A549 (cell line): ENCODE data around the gene SLC35F4. TPM values are rescaled to one million over a fixed set of nuclear protein-coding genes. Genes with fewer than 3 reads are reported as not detected.
A peak's percentile ranks its signal among the peaks of the same experiment; 100 is the strongest.

Experiments used
- ATAC-seq, 2 experiments: fragments of 200-7000 bp in 1 of 2; fragments of >200 bp in 1 of 2; cut with Nextera tagmentation in 1 of 2; cut with Tn5 transposase in 1 of 2; 3 replicates each; pipeline versions ENCODE4 v1.8.0 to v1.9.1; 2018 to 2020; ENCODE audit warnings: mild to moderate bottlenecking in 1 of 2, moderate library complexity in 1 of 2
- CTCF ChIA-PET: fragments of 300-600 bp; sonication (Branson Sonifier 250); formaldehyde crosslinking; extraction: SDS; loops from one replicate; lab custom pipeline; 2021; ENCODE audit warnings: antibody characterized with exemption, inconsistent platforms; lab: Yijun Ruan, JAX
- POLR2A ChIA-PET: fragments of 350-600 bp; formaldehyde crosslinking; extraction: SDS; loops from one replicate; lab custom pipeline; 2021; ENCODE audit warnings: antibody characterized with exemption, inconsistent platforms; lab: Yijun Ruan, JAX
- DNase-seq, 2 experiments: peaks; one replicate each; pipeline versions ENCODE4 v3.0.0 to v3.0.0-alpha.2; 2011 to 2016; ENCODE audit warnings: low read depth in 1 of 2, low spot score in 1 of 2
- FAIRE-seq: peaks from 2 replicates; lab custom pipeline; 2011; peaks lifted over from hg19 to GRCh38; lab: Jason Lieb, UNC
- H3K27ac ChIP-seq, 2 experiments: fragments of >200 bp; sonication (Bioruptor Twin); formaldehyde crosslinking; 3 replicates each; pipeline ENCODE4 v1.5.1; 2016 to 2017
- H3K4me1 ChIP-seq: fragments of >200 bp; sonication (Bioruptor Twin); formaldehyde crosslinking; 3 replicates; pipeline ENCODE4 v1.6.1; 2016
- H3K4me2 ChIP-seq: fragments of >200 bp; sonication (Bioruptor Twin); formaldehyde crosslinking; 3 replicates; pipeline ENCODE4 v1.6.1; 2016
- H3K4me3 ChIP-seq: fragments of >200 bp; sonication (Bioruptor Twin); formaldehyde crosslinking; 3 replicates; pipeline ENCODE4 v1.5.1; 2016
- H3K9me3 ChIP-seq: fragments of >200 bp; sonication (Bioruptor Twin); formaldehyde crosslinking; 3 replicates; pipeline ENCODE4 v1.6.1; 2016
- ATOH8 ChIP-seq: fragments of 250-450 bp; sonication (Bioruptor Pico); IDR thresholded peaks from 2 replicates; pipeline ENCODE4 v1.5.0; 2020; ENCODE audit warnings: low read depth, mild to moderate bottlenecking, moderate library complexity
- BCL3 ChIP-seq: fragments of >200 bp; sonication (Bioruptor Twin); formaldehyde crosslinking; IDR thresholded peaks from 3 replicates; pipeline ENCODE4 v1.6.1; 2016
- CBX2 ChIP-seq: fragments of 200-600 bp; sonication (generic); IDR thresholded peaks from 2 replicates; pipeline ENCODE4 v1.6.1; 2016; ENCODE audit warnings: low read depth, mild to moderate bottlenecking, borderline replicate concordance
- CBX8 ChIP-seq: fragments of 200-600 bp; sonication (generic); IDR thresholded peaks from 2 replicates; pipeline ENCODE4 v1.6.1; 2016
- CEBPB ChIP-seq, 2 experiments: fragments of >200 bp in 1 of 2; sonication (Bioruptor Twin) in 1 of 2; formaldehyde crosslinking in 1 of 2; IDR thresholded peaks; 2 replicates each; pipeline ENCODE4 v1.6.1; 2012 to 2016
- E2F6 ChIP-seq: IDR thresholded peaks from 2 replicates; pipeline ENCODE4 v1.6.1; 2012; ENCODE audit warnings: low read depth, borderline replicate concordance
- EHF ChIP-seq: fragments of 250-450 bp; sonication (Bioruptor Pico); IDR thresholded peaks from 2 replicates; pipeline ENCODE4 v1.5.0; 2020; ENCODE audit warnings: mild to moderate bottlenecking
- EHMT2 ChIP-seq: fragments of 200-600 bp; sonication (generic); IDR thresholded peaks from 2 replicates; pipeline ENCODE4 v1.6.1; 2016; ENCODE audit warnings: antibody characterized with exemption, low read depth, mild to moderate bottlenecking, moderate library complexity
- ESRRA ChIP-seq: fragments of 150-350 bp; IDR thresholded peaks from 2 replicates; pipeline ENCODE4 v1.6.1; 2014; ENCODE audit warnings: mild to moderate bottlenecking, low read length, borderline replicate concordance
- FOSB ChIP-seq: fragments of 250-450 bp; sonication (Bioruptor Pico); IDR thresholded peaks from 2 replicates; pipeline ENCODE4 v1.5.0; 2020; ENCODE audit warnings: mild to moderate bottlenecking, moderate library complexity
- HDAC2 ChIP-seq: fragments of 200-600 bp; sonication (generic); IDR thresholded peaks from 2 replicates; pipeline ENCODE4 v1.6.1; 2016
- HOXA7 ChIP-seq: fragments of 250-450 bp; sonication (Bioruptor Pico); IDR thresholded peaks from 2 replicates; pipeline ENCODE4 v1.5.0; 2020; ENCODE audit warnings: mild to moderate bottlenecking, moderate library complexity
- JUN ChIP-seq, 2 experiments: fragments of >200 bp; sonication (Bioruptor Twin); formaldehyde crosslinking; IDR thresholded peaks; 2 replicates in 1 of 2; 3 replicates in 1 of 2; pipeline ENCODE4 v1.6.1; 2016 to 2017
- JUNB ChIP-seq: fragments of >200 bp; sonication (Bioruptor Twin); formaldehyde crosslinking; IDR thresholded peaks from 2 replicates; pipeline ENCODE4 v1.6.1; 2016
- KDM1A ChIP-seq: fragments of 200-600 bp; sonication (generic); IDR thresholded peaks from 2 replicates; pipeline ENCODE4 v1.6.1; 2016; ENCODE audit warnings: low read depth, mild to moderate bottlenecking
- MAFK ChIP-seq: fragments of 450-650 bp; IDR thresholded peaks from 2 replicates; pipeline ENCODE4 v1.6.1; 2014; ENCODE audit not compliant: partially characterized antibody
- MAZ ChIP-seq: fragments of 150-350 bp; IDR thresholded peaks from 2 replicates; pipeline ENCODE4 v1.6.1; 2014; ENCODE audit warnings: antibody characterized with exemption, low read depth, low read length, borderline replicate concordance
- MYC ChIP-seq: IDR thresholded peaks from 2 replicates; pipeline ENCODE4 v1.6.1; 2012; ENCODE audit warnings: mild to moderate bottlenecking, inconsistent platforms, low read length, improper control_type of control experiment, borderline replicate concordance
- NPAS2 ChIP-seq: fragments of 250-450 bp; sonication (Bioruptor Pico); IDR thresholded peaks from 2 replicates; pipeline ENCODE4 v1.8.0; 2022; ENCODE audit warnings: mild to moderate bottlenecking, moderate library complexity, borderline replicate concordance
- PBX3 ChIP-seq: IDR thresholded peaks from 2 replicates; pipeline ENCODE4 v1.6.1; 2012
- POLR2AphosphoS2 ChIP-seq: conservative IDR thresholded peaks from 2 replicates; pipeline ENCODE4 v1.6.1; 2012; ENCODE audit warnings: low read length, improper control_type of control experiment, inconsistent platforms
- RFX5 ChIP-seq: fragments of 450-650 bp; IDR thresholded peaks from 2 replicates; pipeline ENCODE4 v1.7.1; 2014; ENCODE audit warnings: antibody characterized with exemption, mild to moderate bottlenecking, moderate library complexity
- SREBF2 ChIP-seq: fragments of 450-650 bp; IDR thresholded peaks from 2 replicates; pipeline ENCODE4 v1.6.1; 2014; ENCODE audit warnings: mild to moderate bottlenecking, moderate library complexity
- ZC3H11A ChIP-seq: fragments of 450-650 bp; IDR thresholded peaks from 2 replicates; pipeline ENCODE4 v1.6.1; 2014; ENCODE audit warnings: antibody characterized with exemption, mild to moderate bottlenecking
- ZSCAN20 ChIP-seq: fragments of 250-450 bp; sonication (Bioruptor Pico); IDR thresholded peaks from 2 replicates; pipeline ENCODE4 v1.8.0; 2022; ENCODE audit warnings: mild to moderate bottlenecking, moderate library complexity
- WGBS: methylation state at CpG from one replicate; pipeline ENCODE4 v1.1.6; 2017; ENCODE audit errors: missing lambda C conversion rate; 5-methylcytosine and 5-hydroxymethylcytosine counted together
- polyA plus RNA-seq, 4 experiments: library from polyadenylated mRNA; depleted of rRNA in 3 of 4; stranded (reverse); fragments of >200 nt; fragmentation: RNase III in 1 of 4; extraction: RNeasy Plus Mini Kit Qiagen cat#74134 plus additional on column Dnase treatment in 1 of 4; gene quantifications; 2 replicates in 3 of 4; 3 replicates in 1 of 4; pipeline ENCODE4 v1.2.3, GENCODE V29; 2011 to 2017

The SLC35F4 gene
- polyA plus RNA-seq, 2 of the 4 experiments (the other 2 are of a cell fraction): not detected

GRCh38 chr14:57530571-57530970, 335.3 kb downstream of the SLC35F4 start:
- H3K4me3 ChIP-seq: no peak overlapping the region
- FAIRE-seq (no peak), ATAC-seq (no peak), DNase-seq (no peak)
- H3K9me3 ChIP-seq: no peaks in the 10 kb centered on the region
- no peak overlapping the region for H3K27ac ChIP-seq
- H3K4me2 ChIP-seq: no peak overlapping the region
- H3K4me1 ChIP-seq: no peaks in the 10 kb centered on the region
- TF ChIP-seq EHMT2 (no peak), ATOH8 (CRISPR knock-in tag) (no peak), BCL3 (no peak), POLR2AphosphoS2 (no peak), ZSCAN20 (CRISPR knock-in tag) (no peak), ESRRA (no peak), CBX8 (no peak), PBX3 (no peak), JUN (IDR thresholded peaks at IDR 0.05) (no peak), HDAC2 (no peak), SREBF2 (no peak), ZC3H11A (no peak)
- TF ChIP-seq, all 56 proteins: peak for 0
- CTCF ChIA-PET: no interaction called here
- POLR2A ChIA-PET: no interaction called here

GRCh38 chr14:57526942-57527341, 338.9 kb downstream of the SLC35F4 start:
- FAIRE-seq (no peak), DNase-seq (peak in 1 of 2 experiments; percentile 7)
- CTCF ChIA-PET: interaction anchor here (0.6 to 2.4 kb wide), 3 partner anchors 11 to 101 kb away, joined by 3 to 6 read pairs (median 4); no protein-coding TSS in a partner anchor
- H3K9me3 ChIP-seq: no peaks in the 10 kb centered on the region
- TF ChIP-seq ATOH8 (CRISPR knock-in tag) (no peak), CBX2 (no peak), PBX3 (no peak), RFX5 (no peak), E2F6 (no peak), EHMT2 (no peak), ZSCAN20 (CRISPR knock-in tag) (no peak), KDM1A (no peak), MYC (no peak), FOSB (no peak), MAZ (no peak), CEBPB (IDR thresholded peaks at IDR 0.05) (no peak), MAFK (no peak), NPAS2 (CRISPR knock-in tag) (no peak), EHF (CRISPR knock-in tag) (no peak), JUNB (no peak), HOXA7 (CRISPR knock-in tag) (no peak)
- TF ChIP-seq, all 56 proteins: peak for 0
- WGBS: 45% methylated on average over 3 of the region's 3 CpGs
- no peak overlapping the region for H3K4me2 ChIP-seq
- POLR2A ChIA-PET: no interaction called here
- no peak overlapping the region for H3K4me3 ChIP-seq
- no peak overlapping the region for H3K27ac ChIP-seq
- no peaks in the 10 kb centered on the region for H3K4me1 ChIP-seq
- no peak for ATAC-seq
